PC-3 (cell line): Measurements from ENCODE around the gene CBFA2T3. TPM values are rescaled to one million over a fixed set of nuclear protein-coding genes. Genes with fewer than 3 reads are reported as not detected.

Source experiments
- ATAC-seq: fragments of 200-7000 bp; cut with Tn5 transposase; 2 replicates; pipeline ENCODE4 v1.9.1; 2020; ENCODE audit warnings: mild to moderate bottlenecking, moderate library complexity
- BruUV-seq: library from RNA; stranded (reverse); fragments of 400-500 nt; replicated peaks from 2 replicates; lab custom pipeline; 2021; lab: Mats Ljungman, UMichigan
- CTCF ChIA-PET: fragments of 300-600 bp; sonication (Branson Sonifier 250); formaldehyde crosslinking; loops from one replicate; lab custom pipeline; 2022; ENCODE audit warnings: antibody characterized with exemption; lab: Charles Lee
- POLR2A ChIA-PET: fragments of 300-600 bp; sonication (Branson Sonifier 250); formaldehyde crosslinking; loops from one replicate; lab custom pipeline; 2022; ENCODE audit warnings: antibody characterized with exemption; ENCODE audit not compliant: unreplicated experiment; lab: Charles Lee
- DNase-seq: peaks from one replicate; pipeline ENCODE4 v3.0.0-alpha.2; 2015
- H2AFZ ChIP-seq: fragments of 300-600 bp; sonication (generic); 2 replicates; pipeline ENCODE4 v1.6.0; 2016; ENCODE audit warnings: antibody characterized with exemption, low read length
- H3F3A ChIP-seq: fragments of 300-600 bp; sonication (generic); one replicate; pipeline ENCODE4 v1.6.0; 2017; ENCODE audit warnings: antibody characterized with exemption, low read length, control low read depth, mild to moderate bottlenecking; ENCODE audit not compliant: unreplicated experiment
- H3K27ac ChIP-seq: fragments of 300-600 bp; sonication (generic); 2 replicates; pipeline ENCODE4 v1.5.1; 2016; ENCODE audit warnings: mild to moderate bottlenecking, low read length
- H3K27me3 ChIP-seq: fragments of 300-600 bp; sonication (generic); 2 replicates; pipeline ENCODE4 v1.6.1; 2016; ENCODE audit warnings: low read length, mixed read lengths
- H3K36me3 ChIP-seq: fragments of 300-600 bp; sonication (generic); 2 replicates; pipeline ENCODE4 v1.6.1; 2016; ENCODE audit warnings: low read depth, mixed run types, low read length, mixed read lengths
- H3K4me1 ChIP-seq: fragments of 300-600 bp; sonication (generic); 2 replicates; pipeline ENCODE4 v1.5.1; 2016; ENCODE audit warnings: low read length; ENCODE audit not compliant: insufficient read depth
- H3K4me2 ChIP-seq: fragments of 300-600 bp; sonication (generic); 2 replicates; pipeline ENCODE4 v1.6.0; 2016; ENCODE audit warnings: low read length
- H3K4me3 ChIP-seq: fragments of 300-600 bp; sonication (generic); 2 replicates; pipeline ENCODE4 v1.5.1; 2016; ENCODE audit warnings: mild to moderate bottlenecking, low read length, mixed read lengths
- H3K79me2 ChIP-seq: fragments of 300-600 bp; sonication (generic); 2 replicates; pipeline ENCODE4 v1.6.1; 2017; ENCODE audit warnings: low read length, mixed read lengths
- H3K9ac ChIP-seq: fragments of 300-600 bp; sonication (generic); 2 replicates; pipeline ENCODE4 v1.6.0; 2016; ENCODE audit warnings: mild to moderate bottlenecking, low read length
- H3K9me2 ChIP-seq: fragments of 300-600 bp; sonication (generic); replicated peaks from 2 replicates; pipeline ENCODE4 v1.6.1; 2016; ENCODE audit warnings: mixed run types, low read length, mixed read lengths
- H3K9me3 ChIP-seq: fragments of 300-600 bp; sonication (generic); 2 replicates; pipeline ENCODE4 v1.6.1; 2016; ENCODE audit warnings: low read length, mixed read lengths
- H4K20me1 ChIP-seq: fragments of 300-600 bp; sonication (generic); 2 replicates; pipeline ENCODE4 v1.6.1; 2016; ENCODE audit warnings: low read length, mixed read lengths
- EZH2 ChIP-seq: fragments of 300-600 bp; sonication (generic); IDR thresholded peaks from one replicate; pipeline ENCODE4 v1.6.1; 2017; ENCODE audit warnings: antibody characterized with exemption, mild to moderate bottlenecking, low read length; ENCODE audit not compliant: unreplicated experiment
- EZH2phosphoT487 ChIP-seq: fragments of 300-600 bp; sonication (generic); IDR thresholded peaks from 2 replicates; pipeline ENCODE4 v1.6.1; 2018; ENCODE audit warnings: mild to moderate bottlenecking, antibody characterized with exemption, low read length, borderline replicate concordance
- intact Hi-C: fragments of 100-400 bp; cut with micrococcal nuclease; formaldehyde crosslinking; loops from 2 replicates; pipeline ENCODE4 v1.9.0; 2023
- total RNA-seq: library from RNA; depleted of rRNA; stranded (reverse); fragments of >200 nt; gene quantifications from 2 replicates; pipeline ENCODE4 v1.2.3, GENCODE V29; 2014
- TF ChIP-seq, protein P1 (sequence below): fragments of 300-600 bp; sonication (generic); conservative IDR thresholded peaks from 2 replicates; pipeline ENCODE4 v1.5.1; 2017; ENCODE audit warnings: antibody characterized with exemption, low read depth, mild to moderate bottlenecking, low read length

Gene CBFA2T3
- total RNA-seq, 1 experiment from 2014 or later: not detected

GRCh38 chr16:89025636-89026035, 48.6 kb upstream of the CBFA2T3 start:
- no peaks in the 10 kb centered on the region for H3K79me2 ChIP-seq
- intact Hi-C loops: no loop called here
- no peak overlapping the region for H3K4me2 ChIP-seq
- ChIA-PET CTCF (no interaction called here), POLR2A (no interaction called here)
- H4K20me1 ChIP-seq: no peaks in the 10 kb centered on the region
- H3K9me3 ChIP-seq: no peaks in the 10 kb centered on the region
- DNase-seq (no peak), ATAC-seq (no peak)
- H3K9me2 ChIP-seq: no peaks in the 10 kb centered on the region
- H3K36me3 ChIP-seq: no peaks in the 10 kb centered on the region
- no peak overlapping the region for H3K27ac ChIP-seq
- H2AFZ ChIP-seq: no peak overlapping the region
- TF ChIP-seq, protein P1, sequence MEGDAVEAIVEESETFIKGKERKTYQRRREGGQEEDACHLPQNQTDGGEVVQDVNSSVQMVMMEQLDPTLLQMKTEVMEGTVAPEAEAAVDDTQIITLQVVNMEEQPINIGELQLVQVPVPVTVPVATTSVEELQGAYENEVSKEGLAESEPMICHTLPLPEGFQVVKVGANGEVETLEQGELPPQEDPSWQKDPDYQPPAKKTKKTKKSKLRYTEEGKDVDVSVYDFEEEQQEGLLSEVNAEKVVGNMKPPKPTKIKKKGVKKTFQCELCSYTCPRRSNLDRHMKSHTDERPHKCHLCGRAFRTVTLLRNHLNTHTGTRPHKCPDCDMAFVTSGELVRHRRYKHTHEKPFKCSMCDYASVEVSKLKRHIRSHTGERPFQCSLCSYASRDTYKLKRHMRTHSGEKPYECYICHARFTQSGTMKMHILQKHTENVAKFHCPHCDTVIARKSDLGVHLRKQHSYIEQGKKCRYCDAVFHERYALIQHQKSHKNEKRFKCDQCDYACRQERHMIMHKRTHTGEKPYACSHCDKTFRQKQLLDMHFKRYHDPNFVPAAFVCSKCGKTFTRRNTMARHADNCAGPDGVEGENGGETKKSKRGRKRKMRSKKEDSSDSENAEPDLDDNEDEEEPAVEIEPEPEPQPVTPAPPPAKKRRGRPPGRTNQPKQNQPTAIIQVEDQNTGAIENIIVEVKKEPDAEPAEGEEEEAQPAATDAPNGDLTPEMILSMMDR: no peak
- no peak for TF ChIP-seq EZH2phosphoT487
- TF ChIP-seq EZH2: no peak
- no peaks in the 10 kb centered on the region for H3F3A ChIP-seq
- BruUV-seq: no TSS peak
- peaks cover 5% of the 10 kb centered on the region; the same call in 1 of the 2 replicates for H3K4me1 ChIP-seq
- peaks cover 47% of the 10 kb centered on the region for H3K27me3 ChIP-seq
- no peak overlapping the region for H3K9ac ChIP-seq
- H3K4me3 ChIP-seq: no peak overlapping the region

DNA sequence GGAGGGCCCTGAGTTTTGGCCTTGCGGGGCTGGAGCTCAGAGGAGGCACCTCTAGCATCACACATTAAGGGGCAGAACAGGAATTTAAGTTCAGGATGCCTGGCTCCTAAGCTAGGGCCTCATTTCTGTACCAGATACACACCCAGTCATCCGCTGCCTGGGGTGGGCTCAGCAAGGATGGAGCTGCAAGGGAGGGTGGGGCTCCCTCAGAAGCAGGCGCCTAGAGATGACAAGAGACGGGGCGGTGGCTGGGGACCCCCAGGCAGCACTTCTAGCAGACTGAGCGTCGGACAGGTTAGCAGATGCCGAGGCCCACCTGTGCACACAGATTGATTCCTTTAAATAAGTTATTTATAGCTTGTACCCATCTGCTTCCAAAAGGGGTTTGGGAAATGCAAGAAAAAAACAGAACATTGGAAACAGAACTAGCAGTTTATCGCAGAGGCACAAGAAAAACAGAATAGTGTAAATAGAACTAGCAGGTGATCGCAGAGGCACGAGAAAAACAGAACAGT, 47.6 kb upstream of the CBFA2T3 start:
- Histone ChIP-seq H3K79me2 (no peaks in the 10 kb centered on the region), H3K4me1 (peaks cover 5% of the 10 kb centered on the region; the same call in 1 of the 2 replicates), H3F3A (no peaks in the 10 kb centered on the region), H3K36me3 (no peaks in the 10 kb centered on the region), H3K4me3 (no peak overlapping the region), H3K9me2 (no peaks in the 10 kb centered on the region), H4K20me1 (no peaks in the 10 kb centered on the region), H2AFZ (no peak overlapping the region), H3K9me3 (no peaks in the 10 kb centered on the region), H3K27me3 (peaks cover 53% of the 10 kb centered on the region), H3K9ac (no peak overlapping the region), H3K4me2 (no peak overlapping the region), H3K27ac (no peak overlapping the region)
- ChIA-PET POLR2A (no interaction called here), CTCF (no interaction called here)
- no TSS peak for BruUV-seq
- no peak for DNase-seq
- no peak for ATAC-seq
- intact Hi-C loops: no loop called here
- TF ChIP-seq EZH2 (no peak), EZH2phosphoT487 (no peak)
- TF ChIP-seq, protein P1: no peak
